Hematopoietic multipotent progenitor cell treated with erythropoietin and hydrocortisone succinate and interleukin-3 and kit ligand, for 4 days (in vitro differentiated cells): Measurements from ENCODE around the gene GNG13.
"Not testable (repeated sequence)": the region's sequence is repeated elsewhere in the genome, so short reads cannot be mapped to it uniquely, and the experiment has no call there.

Experiments
- DNase-seq: peaks from one replicate; pipeline ENCODE4 v3.0.0-alpha.2; 2015

GNG13 gene

GRCh38 chr16:799948-800833, at the start of gene GNG13:
Gene GNG13 (minus strand): TSS chr16:800734. CDS start chr16:799077, 1,657 bp downstream.
- no peak for DNase-seq

GRCh38 chr16:848510-849253, 48.1 kb upstream of the GNG13 start:
- DNase-seq: no peak

- no peak for DNase-seq
Observed at GRCh38 chr16:847681-848445, 47.3 kb upstream of the GNG13 start.

- DNase-seq: no peak
Observed at GRCh38 chr16:847151-847550, 46.6 kb upstream of the GNG13 start.

GRCh38 chr16:845351-845745, 44.8 kb upstream of the GNG13 start:
- DNase-seq: no peak

- no peak for DNase-seq
Observed at GRCh38 chr16:844638-845350, 44.3 kb upstream of the GNG13 start.

GRCh38 chr16:843771-844170, 43.2 kb upstream of the GNG13 start:
- DNase-seq: no peak

GRCh38 chr16:842711-843560, 42.4 kb upstream of the GNG13 start:
- no peak for DNase-seq

- DNase-seq: peak; percentile 15
Observed at GRCh38 chr16:842061-842476, 41.5 kb upstream of the GNG13 start.

- no peak for DNase-seq
Observed at GRCh38 chr16:841455-842060, 41.0 kb upstream of the GNG13 start.

- no peak for DNase-seq
Observed at GRCh38 chr16:840561-841454, 40.3 kb upstream of the GNG13 start.

GRCh38 chr16:839643-840408, 39.3 kb upstream of the GNG13 start:
- DNase-seq: no peak

GRCh38 chr16:838741-839140, 38.2 kb upstream of the GNG13 start:
- DNase-seq: no peak

- DNase-seq: not testable (repeated sequence)
Observed at GRCh38 chr16:836822-837221, 36.3 kb upstream of the GNG13 start.

GRCh38 chr16:836221-836620, 35.7 kb upstream of the GNG13 start:
- DNase-seq: no peak

GRCh38 chr16:835373-835772, 34.8 kb upstream of the GNG13 start:
- DNase-seq: no peak

GRCh38 chr16:833411-833810, 32.9 kb upstream of the GNG13 start:
- DNase-seq: no peak

GRCh38 chr16:832652-833336, 32.3 kb upstream of the GNG13 start:
- DNase-seq: no peak
